Activated CD8-positive, alpha-beta memory T cell treated with anti-CD3 and anti-CD28 coated beads for 48 hours (primary cell): ENCODE measurements around the gene CASKIN1.

ENCODE experiments used
- DNase-seq, 3 experiments: peaks; one replicate each; pipeline ENCODE4 v3.0.0-alpha.2; 2020; ENCODE audit warnings: low read depth in 2 of 3, low spot score in 2 of 3

Gene CASKIN1

GRCh38 chr16:2178321-2179106 lies 17.9 kb downstream of the CASKIN1 start:
- peak in 2 of 3 experiments; percentile 25 to 29 for DNase-seq

GRCh38 chr16:2177561-2177960 lies 18.8 kb downstream of the CASKIN1 start:
- no peak for DNase-seq

- DNase-seq: no peak
These were observed 19.3 kb downstream of the CASKIN1 start for GRCh38 chr16:2177101-2177500.

GRCh38 chr16:2176047-2176446 lies 20.4 kb downstream of the CASKIN1 start:
- no peak for DNase-seq

- DNase-seq: no peak
These were observed 21.0 kb downstream of the CASKIN1 start for GRCh38 chr16:2175454-2175853.

GRCh38 chr16:2174396-2175131 lies 21.8 kb downstream of the CASKIN1 start:
- no peak for DNase-seq

DNA sequence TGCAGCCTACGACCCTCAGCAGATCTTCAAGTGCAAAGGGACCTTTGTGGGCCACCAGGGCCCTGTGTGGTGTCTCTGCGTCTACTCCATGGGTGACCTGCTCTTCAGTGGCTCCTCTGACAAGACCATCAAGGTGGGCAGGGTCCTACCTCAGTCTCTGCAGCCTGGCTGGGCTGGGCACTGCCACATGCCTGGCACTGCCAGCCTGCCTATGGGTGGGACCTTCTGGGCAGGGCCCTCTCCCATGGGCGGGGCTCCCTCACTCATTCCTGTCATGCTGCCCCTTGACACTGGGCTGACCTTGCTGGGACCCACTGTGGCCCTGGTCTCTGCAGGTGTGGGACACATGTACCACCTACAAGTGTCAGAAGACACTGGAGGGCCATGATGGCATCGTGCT lies 22.5 kb downstream of the CASKIN1 start:
- DNase-seq: no peak

DNA sequence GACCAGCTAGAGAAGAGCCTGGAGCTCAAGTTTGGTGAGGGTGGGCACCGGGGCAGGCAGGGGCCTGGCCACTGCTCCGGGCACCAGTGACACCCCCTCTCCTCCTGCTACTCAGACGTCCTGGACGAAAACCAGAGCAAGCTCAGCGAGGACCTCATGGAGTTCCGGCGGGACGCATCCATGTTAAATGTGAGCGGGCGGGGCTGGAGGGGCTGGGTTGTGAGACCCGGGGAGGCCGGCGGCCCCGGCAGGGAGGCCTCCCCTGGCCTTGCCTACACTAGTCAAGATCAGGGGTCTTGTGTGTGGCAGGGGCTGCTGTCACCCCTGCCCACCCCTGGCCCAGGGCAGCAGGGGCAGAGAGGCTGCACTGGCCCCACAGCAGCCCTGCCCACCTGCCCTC lies 23.0 kb downstream of the CASKIN1 start:
- no peak for DNase-seq

GRCh38 chr16:2172688-2173335 lies 23.6 kb downstream of the CASKIN1 start:
- DNase-seq: no peak

DNA sequence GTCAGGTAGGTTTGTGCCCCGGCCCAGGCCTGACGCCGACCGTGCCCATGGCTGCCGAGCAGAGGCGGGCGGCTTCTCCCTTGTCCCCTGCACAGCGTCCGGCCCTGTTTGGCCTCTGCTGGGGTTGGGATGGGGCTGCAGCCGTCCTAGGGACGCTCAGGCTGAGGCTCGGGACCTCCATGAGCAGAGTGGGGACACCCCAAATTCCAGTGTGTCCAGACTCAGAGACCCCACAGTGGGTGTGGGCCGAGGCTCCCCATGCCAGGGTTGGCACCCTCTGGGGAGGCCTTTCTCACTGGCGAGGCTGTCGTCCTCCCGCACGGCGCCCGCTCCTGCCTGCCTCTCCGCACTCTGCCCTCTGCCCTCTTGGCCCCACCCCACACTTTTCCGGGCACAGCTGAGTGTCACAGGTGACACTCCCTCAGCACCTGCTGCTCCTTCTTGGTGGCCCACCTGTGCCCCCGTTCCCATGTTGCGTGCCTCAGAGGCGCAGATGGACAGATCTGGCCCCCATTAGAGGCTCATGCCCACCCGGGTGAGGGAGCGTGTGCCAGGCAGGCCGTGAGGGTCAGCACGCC lies 24.7 kb downstream of the CASKIN1 start:
- DNase-seq: no peak

DNA sequence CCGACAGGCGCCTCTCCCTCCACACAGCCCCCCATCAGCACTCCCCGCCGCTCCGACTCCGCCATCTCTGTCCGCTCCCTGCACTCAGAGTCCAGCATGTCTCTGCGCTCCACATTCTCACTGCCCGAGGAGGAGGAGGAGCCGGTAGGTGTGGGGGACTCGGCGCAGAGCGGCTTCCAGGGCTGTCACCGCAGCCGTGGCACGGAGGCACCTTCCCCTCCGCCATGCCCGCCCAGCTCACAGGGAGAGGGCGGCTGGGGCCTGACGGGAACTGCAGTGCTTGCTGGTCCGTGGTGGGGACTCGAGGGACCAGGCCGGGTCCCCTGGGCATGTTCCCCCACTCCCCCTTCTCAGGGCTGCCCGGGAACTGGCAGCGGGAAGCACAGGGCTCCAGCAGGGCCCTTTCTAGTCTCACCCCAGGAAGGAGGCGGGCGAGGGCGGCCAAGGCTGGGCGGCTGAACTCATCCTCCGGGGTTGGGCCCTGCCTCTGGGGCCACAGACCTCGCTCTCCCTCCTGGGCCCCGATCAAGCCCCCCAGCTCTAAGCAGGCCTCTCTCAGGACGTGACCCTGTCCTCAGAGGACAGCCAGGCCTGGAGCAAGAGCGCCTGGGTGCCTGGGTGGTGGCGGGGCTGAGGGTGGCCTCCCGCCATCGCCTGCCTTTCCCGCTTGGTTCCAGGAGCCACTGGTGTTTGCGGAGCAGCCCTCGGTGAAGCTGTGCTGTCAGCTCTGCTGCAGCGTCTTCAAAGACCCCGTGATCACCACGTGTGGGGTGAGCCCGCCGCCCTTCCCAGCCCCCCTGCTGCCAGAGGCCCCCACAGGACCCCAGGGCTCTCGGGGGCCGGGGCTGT lies 25.6 kb downstream of the CASKIN1 start:
- DNase-seq: no peak

- DNase-seq: no peak
These were observed 26.3 kb downstream of the CASKIN1 start for GRCh38 chr16:2170080-2170479.

DNA sequence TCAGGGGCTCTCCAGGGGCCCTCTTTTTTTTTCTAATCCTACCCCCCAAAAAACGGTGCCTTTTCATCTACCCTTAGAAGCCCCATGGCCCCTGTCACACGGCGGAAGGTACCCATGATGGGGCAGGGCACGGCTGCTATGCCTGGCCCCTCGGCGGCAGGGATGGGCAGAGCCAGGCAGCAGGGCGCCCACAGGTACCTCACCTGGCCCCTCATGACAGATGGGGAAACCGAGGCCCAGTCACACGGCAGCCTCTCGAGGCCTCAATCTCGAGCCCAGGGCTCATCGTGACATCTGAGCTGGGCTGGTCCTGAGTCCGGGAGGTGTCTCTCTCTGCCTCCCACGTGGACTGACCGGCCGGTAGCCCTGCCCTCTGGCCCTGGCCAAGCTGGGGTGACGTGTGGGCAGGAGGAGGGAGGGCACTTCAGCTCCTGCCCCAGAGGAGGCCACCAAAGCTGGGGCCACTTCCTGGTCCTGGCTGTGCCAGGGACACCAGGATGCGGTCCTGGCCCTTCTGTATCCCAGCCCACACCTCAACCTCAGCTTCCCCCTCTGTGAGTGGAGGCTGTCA lies 29.3 kb downstream of the CASKIN1 start:
- no peak for DNase-seq

DNA sequence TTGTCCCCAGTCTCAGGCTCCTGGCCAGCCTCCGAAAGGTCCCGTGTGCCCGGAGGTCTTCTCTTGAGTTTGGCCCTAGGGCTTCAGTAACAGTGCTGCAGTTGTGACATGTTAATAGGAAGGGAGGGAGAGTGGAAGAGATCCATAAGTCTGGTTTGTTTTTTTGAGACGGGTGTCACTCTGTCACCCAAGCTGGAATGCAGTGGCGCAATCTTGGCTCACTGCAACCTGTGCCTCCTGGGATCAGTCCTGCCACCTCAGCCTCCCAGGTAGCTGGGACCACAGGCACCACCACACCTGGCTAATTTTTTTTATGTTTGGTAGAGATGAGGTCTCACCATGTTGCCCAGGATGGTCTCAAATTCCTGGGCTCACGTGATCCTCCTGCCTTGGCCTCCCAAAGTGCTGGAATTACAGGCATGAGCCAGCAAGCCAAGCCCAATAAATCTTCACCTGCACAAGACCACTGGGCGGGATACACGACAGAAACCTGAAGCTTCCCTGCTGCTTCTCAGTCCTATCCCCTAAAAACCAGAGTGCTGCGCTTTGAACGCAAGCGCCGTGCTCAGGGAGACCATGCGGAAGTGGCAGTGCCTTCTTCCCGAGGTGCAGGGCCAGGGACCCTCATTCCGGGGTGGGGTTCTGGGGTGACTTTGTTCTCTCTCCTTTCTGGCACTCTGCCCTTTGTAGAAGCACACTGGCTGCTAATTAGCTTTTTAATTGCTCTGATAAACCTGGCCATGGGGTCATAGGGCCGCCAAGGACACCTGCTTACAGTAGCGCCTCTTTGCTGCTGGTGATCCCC lies 29.9 kb downstream of the CASKIN1 start:
- DNase-seq: no peak

DNA sequence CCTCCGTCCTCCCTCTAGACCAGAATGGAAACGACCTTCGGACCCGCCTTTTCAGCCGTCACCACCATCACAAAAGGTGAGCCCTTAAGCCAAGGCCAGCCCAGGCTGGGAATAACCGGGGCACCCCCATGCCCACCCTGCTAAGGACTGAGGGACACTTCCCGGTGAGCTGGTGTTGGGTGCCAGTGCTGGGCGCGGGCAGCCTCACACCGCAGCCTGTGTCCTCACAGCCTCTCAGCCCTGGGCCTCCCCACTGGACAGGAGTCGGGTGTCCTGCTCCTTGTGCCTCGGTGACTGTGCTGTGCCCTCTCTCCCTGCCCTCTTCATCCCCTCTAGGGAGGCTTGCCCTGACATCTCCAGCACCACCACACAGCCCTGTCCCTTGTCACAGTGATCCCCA lies 30.5 kb downstream of the CASKIN1 start:
- no peak for DNase-seq

GRCh38 chr16:2163211-2163881 lies 33.1 kb downstream of the CASKIN1 start:
- no peak for DNase-seq

- no peak for DNase-seq
These were observed 33.7 kb downstream of the CASKIN1 start for GRCh38 chr16:2162676-2163118.

DNA sequence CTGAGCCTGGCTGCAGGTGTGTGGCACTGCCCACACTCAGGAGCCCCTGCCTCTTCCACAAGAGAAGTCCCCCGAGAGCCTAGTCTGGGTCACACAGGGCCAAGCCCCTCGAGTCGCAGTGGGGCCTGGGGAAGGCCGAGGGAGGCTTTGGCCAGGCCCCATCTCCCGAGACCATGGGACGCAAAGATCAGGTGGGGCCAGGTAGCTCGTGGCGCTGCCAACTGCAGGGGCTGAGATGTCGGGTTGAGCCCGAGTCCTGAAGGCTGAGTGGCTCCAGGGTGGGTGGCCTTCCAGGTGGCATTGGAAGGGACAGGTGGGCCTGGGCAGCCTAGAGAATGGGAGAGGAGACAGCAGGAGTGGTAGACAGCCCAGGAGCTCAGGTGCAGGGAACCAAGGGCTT lies 34.5 kb downstream of the CASKIN1 start:
- no peak for DNase-seq

- no peak for DNase-seq
These were observed 35.4 kb downstream of the CASKIN1 start for GRCh38 chr16:2160915-2161551.
